Parathyroid adenoma (tissue), 2 donors: ENCODE results near the gene ZNF335.
A peak's percentile ranks its signal among the peaks of the same experiment; 100 is the strongest.

Experiments used
- H2AFZ ChIP-seq: fragments of 300-600 bp; sonication (generic); one replicate; pipeline ENCODE4 v1.7.0; 2017; ENCODE audit warnings: antibody characterized with exemption, mild to moderate bottlenecking
- H3K27ac ChIP-seq: fragments of 300-600 bp; sonication (generic); one replicate; pipeline ENCODE4 v1.7.0; 2017
- H3K27me3 ChIP-seq: fragments of 300-600 bp; sonication (generic); one replicate; pipeline ENCODE4 v1.7.0; 2017; ENCODE audit warnings: low read length; ENCODE audit not compliant: control insufficient read depth, insufficient read depth
- H3K36me3 ChIP-seq: fragments of 300-600 bp; sonication (generic); one replicate; pipeline ENCODE4 v1.7.0; 2017; ENCODE audit warnings: low read length; ENCODE audit not compliant: control insufficient read depth, insufficient read depth
- H3K4me1 ChIP-seq: fragments of 300-600 bp; sonication (generic); one replicate; pipeline ENCODE4 v1.7.0; 2017; ENCODE audit warnings: control low read depth
- H3K4me2 ChIP-seq: fragments of 300-600 bp; sonication (generic); one replicate; pipeline ENCODE4 v1.7.0; 2017; ENCODE audit warnings: low read length
- H3K4me3 ChIP-seq: fragments of 300-600 bp; sonication (generic); one replicate; pipeline ENCODE4 v1.7.0; 2017; ENCODE audit warnings: low read depth, low read length
- H3K79me2 ChIP-seq: fragments of 300-600 bp; sonication (generic); one replicate; pipeline ENCODE4 v1.7.0; 2017; ENCODE audit warnings: control low read depth
- H3K9ac ChIP-seq: fragments of 300-600 bp; sonication (generic); one replicate; pipeline ENCODE4 v1.7.0; 2017; ENCODE audit warnings: mild to moderate bottlenecking
- H3K9me3 ChIP-seq: fragments of 300-600 bp; sonication (generic); one replicate; pipeline ENCODE4 v1.7.0; 2017; ENCODE audit warnings: low read length; ENCODE audit not compliant: control insufficient read depth
- TF ChIP-seq, protein P1 (sequence below): fragments of 300-600 bp; sonication (generic); IDR thresholded peaks from one replicate; pipeline ENCODE4 v1.7.0; 2017; ENCODE audit warnings: antibody characterized with exemption, mild to moderate bottlenecking
- donor health status: primary hyperparathyroidism.

Gene ZNF335

GRCh38 chr20:46014517-46015396 is 42.8 kb upstream of the ZNF335 start:
- Histone ChIP-seq H3K4me1 (peaks cover 5% of the 10 kb centered on the region), H3K9ac (no peak overlapping the region), H3K36me3 (no peaks in the 10 kb centered on the region), H2AFZ (peak overlapping the region; percentile 59), H3K4me3 (no peak overlapping the region), H3K9me3 (no peaks in the 10 kb centered on the region), H3K79me2 (no peaks in the 10 kb centered on the region), H3K4me2 (no peak overlapping the region), H3K27ac (no peak overlapping the region), H3K27me3 (peaks cover 3% of the 10 kb centered on the region)
- TF ChIP-seq, protein P1, sequence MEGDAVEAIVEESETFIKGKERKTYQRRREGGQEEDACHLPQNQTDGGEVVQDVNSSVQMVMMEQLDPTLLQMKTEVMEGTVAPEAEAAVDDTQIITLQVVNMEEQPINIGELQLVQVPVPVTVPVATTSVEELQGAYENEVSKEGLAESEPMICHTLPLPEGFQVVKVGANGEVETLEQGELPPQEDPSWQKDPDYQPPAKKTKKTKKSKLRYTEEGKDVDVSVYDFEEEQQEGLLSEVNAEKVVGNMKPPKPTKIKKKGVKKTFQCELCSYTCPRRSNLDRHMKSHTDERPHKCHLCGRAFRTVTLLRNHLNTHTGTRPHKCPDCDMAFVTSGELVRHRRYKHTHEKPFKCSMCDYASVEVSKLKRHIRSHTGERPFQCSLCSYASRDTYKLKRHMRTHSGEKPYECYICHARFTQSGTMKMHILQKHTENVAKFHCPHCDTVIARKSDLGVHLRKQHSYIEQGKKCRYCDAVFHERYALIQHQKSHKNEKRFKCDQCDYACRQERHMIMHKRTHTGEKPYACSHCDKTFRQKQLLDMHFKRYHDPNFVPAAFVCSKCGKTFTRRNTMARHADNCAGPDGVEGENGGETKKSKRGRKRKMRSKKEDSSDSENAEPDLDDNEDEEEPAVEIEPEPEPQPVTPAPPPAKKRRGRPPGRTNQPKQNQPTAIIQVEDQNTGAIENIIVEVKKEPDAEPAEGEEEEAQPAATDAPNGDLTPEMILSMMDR = no peak

GRCh38 chr20:46013829-46014516 is 42.0 kb upstream of the ZNF335 start:
- H3K4me3 ChIP-seq = no peak overlapping the region
- H3K9me3 ChIP-seq = no peaks in the 10 kb centered on the region
- H3K4me2 ChIP-seq = peak overlapping the region; percentile 30
- TF ChIP-seq, protein P1 = peak; percentile 81
- H3K79me2 ChIP-seq = no peaks in the 10 kb centered on the region
- peak overlapping the region; percentile 59 for H2AFZ ChIP-seq
- H3K9ac ChIP-seq = no peak overlapping the region
- no peaks in the 10 kb centered on the region for H3K36me3 ChIP-seq
- H3K4me1 ChIP-seq = peaks cover 5% of the 10 kb centered on the region
- no peak overlapping the region for H3K27ac ChIP-seq
- H3K27me3 ChIP-seq = peaks cover 3% of the 10 kb centered on the region

- H3K27ac ChIP-seq = no peak overlapping the region
- peaks cover 5% of the 10 kb centered on the region for H3K4me1 ChIP-seq
- no peak overlapping the region for H3K9ac ChIP-seq
- no peak overlapping the region for H3K4me3 ChIP-seq
- peak overlapping the region; percentile 59 for H2AFZ ChIP-seq
- H3K27me3 ChIP-seq = peaks cover 3% of the 10 kb centered on the region
- no peak overlapping the region for H3K4me2 ChIP-seq
- H3K9me3 ChIP-seq = no peaks in the 10 kb centered on the region
- H3K36me3 ChIP-seq = no peaks in the 10 kb centered on the region
- TF ChIP-seq, protein P1 = no peak
- no peaks in the 10 kb centered on the region for H3K79me2 ChIP-seq
Measured at GRCh38 chr20:46013322-46013828, 41.4 kb upstream of the ZNF335 start.

GRCh38 chr20:46012921-46013320 is 40.9 kb upstream of the ZNF335 start:
- TF ChIP-seq, protein P1 = no peak

More at GRCh38 chr20:46012921-46013320, 40.9 kb upstream of the ZNF335 start:
- H3K4me3 ChIP-seq = no peak overlapping the region
- no peaks in the 10 kb centered on the region for H3K79me2 ChIP-seq
- peaks cover 5% of the 10 kb centered on the region for H3K4me1 ChIP-seq
- H3K4me2 ChIP-seq = no peak overlapping the region
- no peak overlapping the region for H2AFZ ChIP-seq
- H3K9ac ChIP-seq = no peak overlapping the region
- H3K36me3 ChIP-seq = no peaks in the 10 kb centered on the region
- H3K9me3 ChIP-seq = no peaks in the 10 kb centered on the region
- H3K27ac ChIP-seq = no peak overlapping the region
- peaks cover 3% of the 10 kb centered on the region for H3K27me3 ChIP-seq
